ENCODE data around the gene DENND5A.

DNA sequence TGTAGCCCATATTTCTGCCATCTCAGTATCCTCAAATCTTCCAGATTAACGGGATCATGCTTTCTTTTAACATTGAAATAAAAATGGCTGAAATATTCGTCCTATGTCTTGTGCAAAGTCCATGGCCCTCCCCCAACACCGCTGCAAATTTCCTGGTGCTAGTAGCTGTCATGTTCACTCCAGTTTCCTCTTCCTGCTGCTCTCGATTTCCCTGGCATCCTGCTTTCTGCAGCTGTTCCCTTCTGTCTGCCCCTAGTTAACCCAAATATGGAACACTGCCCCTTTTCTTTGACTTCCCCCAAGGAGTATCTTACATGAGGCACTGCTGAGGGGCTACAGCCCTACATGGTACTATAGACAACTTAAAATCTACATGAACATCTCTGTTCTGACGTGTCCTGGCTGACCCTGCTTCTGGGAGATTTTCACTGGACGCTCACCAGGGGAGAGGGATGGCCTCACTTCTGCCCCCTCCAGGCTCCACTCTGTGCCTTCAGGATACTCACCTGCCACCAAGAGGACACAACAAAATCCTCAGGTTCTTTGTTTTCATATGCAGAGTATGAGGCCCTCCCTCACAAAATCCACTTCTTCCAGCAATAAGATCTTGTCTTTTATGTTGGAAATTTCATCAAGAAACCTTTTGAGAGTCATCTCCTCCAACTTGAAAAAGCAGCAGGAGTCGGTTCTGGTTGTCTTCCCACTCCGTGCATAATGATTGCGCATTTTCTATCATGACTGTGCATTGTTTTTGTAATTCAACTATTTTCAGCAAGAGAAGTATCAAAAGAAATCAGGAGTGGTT, 144.3 kb downstream of the DENND5A start:
- no peak for TF ChIP-seq POLR2A (IDR thresholded peaks at IDR 0.05)
- no peak for TF ChIP-seq CTCF (IDR thresholded peaks at IDR 0.05)

All from right lobe of liver (tissue), 4 donors.